ENCODE data around the gene CNTFR.

The CNTFR gene

GRCh38 chr9:34570809-34571480 lies 18.6 kb downstream of the CNTFR start:
- DNase-seq: no peak

GRCh38 chr9:34570376-34570775 lies 19.1 kb downstream of the CNTFR start:
- no peak for DNase-seq

- DNase-seq: no peak
These were observed 20.8 kb downstream of the CNTFR start for GRCh38 chr9:34568774-34569173.

- DNase-seq: no peak
These were observed 21.4 kb downstream of the CNTFR start for GRCh38 chr9:34568133-34568532.

GRCh38 chr9:34566972-34567371 lies 22.6 kb downstream of the CNTFR start:
- DNase-seq: no peak

- no peak for DNase-seq
These were observed 23.2 kb downstream of the CNTFR start for GRCh38 chr9:34566322-34566721.

- DNase-seq: no peak
These were observed 23.7 kb downstream of the CNTFR start for GRCh38 chr9:34565856-34566255.

GRCh38 chr9:34564617-34565016 lies 24.9 kb downstream of the CNTFR start:
- DNase-seq: no peak

- DNase-seq: no peak
These were observed 26.3 kb downstream of the CNTFR start for GRCh38 chr9:34563262-34563661.

- DNase-seq: peak in 1 of 2 donors; percentile 18
These were observed 27.3 kb downstream of the CNTFR start for GRCh38 chr9:34562135-34562745.

- DNase-seq: no peak
These were observed 28.8 kb downstream of the CNTFR start for GRCh38 chr9:34560599-34561214.

GRCh38 chr9:34559624-34560455 lies 29.7 kb downstream of the CNTFR start:
- DNase-seq: no peak

GRCh38 chr9:34558919-34559623 lies 30.5 kb downstream of the CNTFR start:
- no peak for DNase-seq

- no peak for DNase-seq
These were observed 31.2 kb downstream of the CNTFR start for GRCh38 chr9:34558364-34558763.

GRCh38 chr9:34557426-34558321 lies 31.9 kb downstream of the CNTFR start:
- no peak for DNase-seq

- DNase-seq: no peak
These were observed 32.6 kb downstream of the CNTFR start for GRCh38 chr9:34556949-34557348.

GRCh38 chr9:34555936-34556525 lies 33.5 kb downstream of the CNTFR start:
- no peak for DNase-seq

GRCh38 chr9:34555500-34555899 lies 34.0 kb downstream of the CNTFR start:
- no peak for DNase-seq

GRCh38 chr9:34555002-34555348 lies 34.5 kb downstream of the CNTFR start:
- no peak for DNase-seq

- no peak for DNase-seq
These were observed 35.1 kb downstream of the CNTFR start for GRCh38 chr9:34554211-34555001.

Measured in CD4-positive, alpha-beta T cell treated with Interferon alpha-2 for 1 hour (primary cell).